OCI-LY7 (cell line): ENCODE measurements around the gene MRPS9. TPM values are rescaled to one million over a fixed set of nuclear protein-coding genes. Genes with fewer than 3 reads are reported as not detected.

Experiments used
- BruUV-seq: library from RNA; stranded (reverse); fragments of 400-500 nt; replicated peaks from 2 replicates; lab custom pipeline; 2021; lab: Mats Ljungman, UMichigan
- CTCF ChIA-PET: fragments of 300-600 bp; sonication (Branson Sonifier 250); formaldehyde crosslinking; loops from one replicate; lab custom pipeline; 2022; ENCODE audit warnings: antibody characterized with exemption; ENCODE audit not compliant: unreplicated experiment; lab: Charles Lee
- POLR2A ChIA-PET: fragments of 300-600 bp; sonication (Branson Sonifier 250); formaldehyde crosslinking; loops from one replicate; lab custom pipeline; 2022; ENCODE audit warnings: antibody characterized with exemption; lab: Charles Lee
- DNase-seq: peaks from one replicate; pipeline ENCODE4 v3.0.0-alpha.2; 2015; ENCODE audit warnings: low spot score
- H2AFZ ChIP-seq: fragments of 200-600 bp; sonication (generic), shearing (Covaris generic); 2 replicates; pipeline ENCODE4 v1.6.1; 2014; ENCODE audit warnings: mild to moderate bottlenecking, antibody characterized with exemption, low read length, moderate library complexity
- H3K27ac ChIP-seq: fragments of 200-600 bp; sonication (generic); 2 replicates; pipeline ENCODE4 v1.5.1; 2014; ENCODE audit warnings: mixed run types, low read depth, mild to moderate bottlenecking, moderate library complexity, low read length, inconsistent platforms; ENCODE audit not compliant: poor library complexity, severe bottlenecking
- H3K36me3 ChIP-seq: fragments of 200-600 bp; sonication (generic); 2 replicates; pipeline ENCODE4 v1.6.1; 2014; ENCODE audit warnings: mild to moderate bottlenecking, antibody characterized with exemption, low read length, moderate library complexity, mixed read lengths; ENCODE audit not compliant: insufficient read depth
- H3K4me1 ChIP-seq: fragments of 200-600 bp; sonication (generic); 2 replicates; pipeline ENCODE4 v1.5.1; 2014; ENCODE audit warnings: mild to moderate bottlenecking, low read length; ENCODE audit not compliant: insufficient read depth, poor library complexity, severe bottlenecking
- H3K4me2 ChIP-seq: fragments of 200-600 bp; sonication (generic); 2 replicates; pipeline ENCODE4 v1.6.1; 2014; ENCODE audit warnings: mild to moderate bottlenecking, low read length
- H3K4me3 ChIP-seq: fragments of 200-600 bp; sonication (generic); 2 replicates; pipeline ENCODE4 v1.5.1; 2014; ENCODE audit warnings: mild to moderate bottlenecking, low read depth, low read length; ENCODE audit not compliant: poor library complexity, severe bottlenecking
- H3K79me2 ChIP-seq: fragments of 200-600 bp; sonication (generic); 2 replicates; pipeline ENCODE4 v1.6.1; 2016; ENCODE audit warnings: low read depth, mild to moderate bottlenecking, low read length, moderate library complexity, mixed read lengths; ENCODE audit not compliant: insufficient read depth
- H3K9me2 ChIP-seq: fragments of 200-600 bp; sonication (generic); 2 replicates; pipeline ENCODE4 v1.6.1; 2016; ENCODE audit warnings: mild to moderate bottlenecking, low read length, mixed read lengths; ENCODE audit not compliant: insufficient read depth
- H3K9me3 ChIP-seq: fragments of 200-600 bp; sonication (generic); 2 replicates; pipeline ENCODE4 v1.6.1; 2014; ENCODE audit warnings: mild to moderate bottlenecking, mixed run types, low read length, mixed read lengths
- H4K20me1 ChIP-seq: fragments of 200-600 bp; sonication (generic); 2 replicates; pipeline ENCODE4 v1.6.1; 2014; ENCODE audit warnings: mild to moderate bottlenecking, antibody characterized with exemption, low read length, moderate library complexity, mixed read lengths; ENCODE audit not compliant: insufficient read depth
- CTCF ChIP-seq: fragments of 200-600 bp; sonication (generic); conservative IDR thresholded peaks from 2 replicates; pipeline ENCODE4 v1.5.1; 2014; ENCODE audit warnings: mild to moderate bottlenecking, antibody characterized with exemption, low read length, moderate library complexity, mixed read lengths
- EZH2phosphoT487 ChIP-seq: fragments of 200-600 bp; sonication (generic); IDR thresholded peaks from 2 replicates; pipeline ENCODE4 v1.6.1; 2018; ENCODE audit warnings: low read depth, borderline replicate concordance, mild to moderate bottlenecking, mixed run types, antibody characterized with exemption, low read length, moderate library complexity, mixed read lengths
- intact Hi-C: fragments of 100-400 bp; cut with micrococcal nuclease; formaldehyde crosslinking; loops from one replicate; pipeline ENCODE4 v1.10.0; 2022; ENCODE audit not compliant: unreplicated experiment
- total RNA-seq, 2 experiments: library from RNA; depleted of rRNA in 1 of 2; stranded (reverse); fragments of >200 nt in 1 of 2; shearing (Covaris generic) in 1 of 2; gene quantifications; 2 replicates each; pipeline ENCODE4 v1.2.3, GENCODE V29; 2014 to 2022

Gene MRPS9
- total RNA-seq, 2 experiments from 2014 or later = 25.9 to 42.6 TPM

GRCh38 chr2:105007367-105007766 lies 30.5 kb upstream of the MRPS9 start:
- intact Hi-C loops = no loop called here
- TF ChIP-seq CTCF = no peak
- H3K4me2 ChIP-seq = no peak overlapping the region
- POLR2A ChIA-PET = no interaction called here
- H4K20me1 ChIP-seq = no peaks in the 10 kb centered on the region
- DNase-seq = no peak
- H3K9me2 ChIP-seq = no peaks in the 10 kb centered on the region
- CTCF ChIA-PET = no interaction called here
- no peaks in the 10 kb centered on the region for H3K79me2 ChIP-seq
- no TSS peak for BruUV-seq
- H3K36me3 ChIP-seq = no peaks in the 10 kb centered on the region
- no peak overlapping the region for H3K4me3 ChIP-seq
- no peak overlapping the region for H3K27ac ChIP-seq
- no peaks in the 10 kb centered on the region for H3K4me1 ChIP-seq
- H3K9me3 ChIP-seq = 0 out of 2 replicates have a peak, but pooled peaks cover 8% of the 10 kb centered on the region
- no peak overlapping the region for H2AFZ ChIP-seq

GRCh38 chr2:105032476-105032875 lies 5.4 kb upstream of the MRPS9 start:
- no peaks in the 10 kb centered on the region for H4K20me1 ChIP-seq
- intact Hi-C loops = no loop called here
- no peaks in the 10 kb centered on the region for H3K9me2 ChIP-seq
- no peak overlapping the region for H3K4me3 ChIP-seq
- peaks cover 9% of the 10 kb centered on the region for H3K4me1 ChIP-seq
- no peak overlapping the region for H2AFZ ChIP-seq
- TF ChIP-seq CTCF = no peak
- no peaks in the 10 kb centered on the region for H3K9me3 ChIP-seq
- no peaks in the 10 kb centered on the region for H3K79me2 ChIP-seq
- H3K27ac ChIP-seq = no peak overlapping the region
- POLR2A ChIA-PET = interaction anchor here (0.7 kb wide), 1 partner anchor 15 kb away, joined by 6 read pairs; no protein-coding TSS in a partner anchor
- CTCF ChIA-PET = no interaction called here
- no peak for DNase-seq
- no peak overlapping the region for H3K4me2 ChIP-seq
- H3K36me3 ChIP-seq = no peaks in the 10 kb centered on the region
- BruUV-seq = no TSS peak

GRCh38 chr2:105034170-105034569 lies 3.7 kb upstream of the MRPS9 start:
- no peak overlapping the region for H2AFZ ChIP-seq
- DNase-seq = no peak
- BruUV-seq = no TSS peak
- H3K4me3 ChIP-seq = no peak overlapping the region
- H3K27ac ChIP-seq = no peak overlapping the region
- peaks cover 13% of the 10 kb centered on the region for H3K4me1 ChIP-seq
- peaks cover 13% of the 10 kb centered on the region for H3K79me2 ChIP-seq
- CTCF ChIA-PET = no interaction called here
- H4K20me1 ChIP-seq = no peaks in the 10 kb centered on the region
- POLR2A ChIA-PET = interaction anchor here (0.7 to 1.4 kb wide), 3 partner anchors 11 to 89 kb away, joined by 3 to 5 read pairs (median 3); no protein-coding TSS in a partner anchor
- intact Hi-C loops = no loop called here
- no peaks in the 10 kb centered on the region for H3K9me3 ChIP-seq
- no peaks in the 10 kb centered on the region for H3K36me3 ChIP-seq
- H3K9me2 ChIP-seq = no peaks in the 10 kb centered on the region
- TF ChIP-seq CTCF = no peak
- no peak for TF ChIP-seq EZH2phosphoT487
- H3K4me2 ChIP-seq = no peak overlapping the region
